HEK293T (cell line): ENCODE measurements around the gene TMEM200A.
A peak's percentile ranks its signal among the peaks of the same experiment; 100 is the strongest.

Source experiments
- CTCF ChIA-PET: fragments of 350-600 bp; formaldehyde crosslinking; extraction: SDS; loops from one replicate; lab custom pipeline; 2021; ENCODE audit warnings: antibody characterized with exemption, inconsistent platforms; lab: Yijun Ruan, JAX
- POLR2A ChIA-PET: fragments of 350-600 bp; formaldehyde crosslinking; extraction: SDS; loops from one replicate; lab custom pipeline; 2020; ENCODE audit warnings: antibody characterized with exemption, inconsistent platforms; lab: Yijun Ruan, JAX
- DNase-seq: peaks from one replicate; pipeline ENCODE4 v3.0.0; 2012; ENCODE audit warnings: mixed read lengths; ENCODE audit errors: extremely low spot score
- ARNT ChIP-seq: fragments of 450-650 bp; IDR thresholded peaks from 2 replicates; pipeline ENCODE4 v1.6.1; 2017; ENCODE audit warnings: mild to moderate bottlenecking
- BHLHE40 ChIP-seq: fragments of 450-650 bp; IDR thresholded peaks from 2 replicates; pipeline ENCODE4 v1.6.1; 2016; ENCODE audit warnings: mild to moderate bottlenecking, moderate library complexity, borderline replicate concordance
- CTBP1 ChIP-seq: fragments of 450-650 bp; IDR thresholded peaks from 2 replicates; pipeline ENCODE4 v1.6.1; 2016; ENCODE audit warnings: borderline replicate concordance
- ELF4 ChIP-seq: fragments of 450-650 bp; IDR thresholded peaks from 2 replicates; pipeline ENCODE4 v1.6.1; 2017; ENCODE audit warnings: antibody characterized with exemption
- FOXA1 ChIP-seq: fragments of 450-650 bp; IDR thresholded peaks from 2 replicates; pipeline ENCODE4 v1.6.1; 2016; ENCODE audit warnings: mild to moderate bottlenecking
- FOXK2 ChIP-seq: fragments of 450-650 bp; IDR thresholded peaks from 2 replicates; pipeline ENCODE4 v1.6.1; 2016; ENCODE audit warnings: mild to moderate bottlenecking
- FOXM1 ChIP-seq: fragments of 450-650 bp; IDR thresholded peaks from 2 replicates; pipeline ENCODE4 v1.6.1; 2017; ENCODE audit warnings: mild to moderate bottlenecking, borderline replicate concordance
- HDGF ChIP-seq: fragments of 450-650 bp; IDR thresholded peaks from 2 replicates; pipeline ENCODE4 v1.6.1; 2017; ENCODE audit warnings: antibody characterized with exemption, borderline replicate concordance
- L3MBTL2 ChIP-seq: fragments of 450-650 bp; conservative IDR thresholded peaks from 2 replicates; pipeline ENCODE4 v1.6.1; 2016; ENCODE audit warnings: mild to moderate bottlenecking
- LEF1 ChIP-seq: fragments of 450-650 bp; IDR thresholded peaks from 2 replicates; pipeline ENCODE4 v1.6.1; 2017; ENCODE audit warnings: mild to moderate bottlenecking, borderline replicate concordance
- NFRKB ChIP-seq: fragments of 450-650 bp; IDR thresholded peaks from 2 replicates; pipeline ENCODE4 v1.6.1; 2016; ENCODE audit warnings: mild to moderate bottlenecking, moderate library complexity
- PKNOX1 ChIP-seq: fragments of 450-650 bp; IDR thresholded peaks from 2 replicates; pipeline ENCODE4 v1.6.1; 2016
- SP1 ChIP-seq: fragments of 450-650 bp; IDR thresholded peaks from 2 replicates; pipeline ENCODE4 v1.6.1; 2017
- SUZ12 ChIP-seq: fragments of 450-650 bp; IDR thresholded peaks from 2 replicates; pipeline ENCODE4 v1.6.1; 2016; ENCODE audit warnings: mild to moderate bottlenecking
- TARDBP ChIP-seq: fragments of 450-650 bp; IDR thresholded peaks from 2 replicates; pipeline ENCODE4 v1.6.1; 2016
- ZNF384 ChIP-seq: fragments of 450-650 bp; IDR thresholded peaks from 2 replicates; pipeline ENCODE4 v1.6.1; 2016

TMEM200A gene

DNA sequence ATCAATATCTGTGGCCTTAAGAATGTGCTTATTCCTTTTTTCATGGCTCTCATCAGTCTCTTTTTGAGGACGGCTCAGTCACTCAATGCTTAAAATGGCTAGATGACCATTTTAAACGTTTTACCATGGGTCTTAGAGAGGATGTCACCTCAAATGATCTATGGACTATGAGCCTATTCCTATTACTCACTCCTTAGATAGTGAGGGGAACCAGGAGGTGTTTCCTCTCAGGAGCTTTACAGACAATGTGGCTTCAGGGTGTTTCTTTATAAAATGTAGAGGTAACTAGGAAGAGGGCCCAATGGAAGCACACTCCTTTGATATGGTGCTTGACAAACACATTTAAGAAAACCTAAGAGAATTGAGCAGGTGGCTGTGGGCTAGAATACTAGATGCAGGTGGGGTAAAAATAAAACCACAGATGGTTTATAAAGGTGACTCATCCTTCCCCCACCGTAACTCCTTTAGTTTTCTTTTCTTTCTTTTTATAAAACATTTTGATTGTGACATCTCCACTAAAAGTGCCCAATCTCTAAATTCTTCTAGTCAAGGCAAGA is 1.5 kb upstream of the TMEM200A start:
- no peak for DNase-seq
- POLR2A ChIA-PET = no interaction called here
- CTCF ChIA-PET = no interaction called here
- TF ChIP-seq PKNOX1 = no peak
- TF ChIP-seq ELF4 = no peak
- no peak for TF ChIP-seq BHLHE40
- no peak for TF ChIP-seq ZNF384
- TF ChIP-seq FOXK2 = no peak
- TF ChIP-seq L3MBTL2 = no peak
- TF ChIP-seq SP1 = no peak
- no peak for TF ChIP-seq SUZ12
- no peak for TF ChIP-seq TARDBP
- TF ChIP-seq FOXM1 = no peak
- TF ChIP-seq ARNT = no peak
- no peak for TF ChIP-seq FOXA1

GRCh38 chr6:130366107-130367005 is 539 bp downstream of the TMEM200A start:
- ChIA-PET CTCF (interaction anchor here (0.5 to 1.0 kb wide), 6 partner anchors 45 to 612 kb away, joined by 3 to 6 read pairs (median 3); no protein-coding TSS in a partner anchor), POLR2A (no interaction called here)
- DNase-seq = peak; percentile 62
- TF ChIP-seq FOXK2 (no peak), PKNOX1 (no peak), TARDBP (no peak), CTBP1 (no peak), L3MBTL2 (no peak), ELF4 (no peak), ARNT (no peak), SP1 (no peak), FOXA1 (no peak), ZNF384 (no peak), HDGF (no peak), NFRKB (no peak), BHLHE40 (no peak), SUZ12 (no peak), FOXM1 (no peak), LEF1 (no peak)

- DNase-seq = no peak
- TF ChIP-seq TARDBP (no peak), LEF1 (no peak), HDGF (no peak), SP1 (no peak), FOXK2 (no peak)
- CTCF ChIA-PET = no interaction called here
- POLR2A ChIA-PET = no interaction called here
Observed at GRCh38 chr6:130367767-130368166, 1.9 kb downstream of the TMEM200A start.

DNA sequence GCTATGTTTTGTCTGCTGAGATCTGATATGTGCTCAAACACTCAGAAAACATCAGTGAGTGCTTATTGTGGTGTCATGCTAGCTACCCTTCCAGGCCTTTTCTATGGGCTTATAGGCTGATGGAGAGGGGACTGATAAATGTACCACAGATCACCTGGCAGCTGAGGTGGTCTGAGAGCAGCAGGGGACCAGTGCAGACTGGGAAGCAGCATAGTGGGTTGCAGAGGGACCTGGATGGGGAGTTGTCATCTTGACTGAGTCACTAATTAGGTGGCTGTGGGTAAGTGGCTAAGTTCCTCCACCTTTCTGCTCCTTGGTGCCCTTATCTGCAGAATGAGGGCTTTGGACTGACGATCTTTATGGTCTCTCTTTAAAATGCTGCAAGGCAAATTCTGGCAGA is 2.8 kb downstream of the TMEM200A start:
- TF ChIP-seq ARNT = no peak
- no peak for TF ChIP-seq CTBP1
- TF ChIP-seq BHLHE40 = no peak
- no peak for TF ChIP-seq L3MBTL2
- no peak for TF ChIP-seq LEF1
- no peak for TF ChIP-seq HDGF
- TF ChIP-seq ZNF384 = no peak
- no peak for TF ChIP-seq FOXM1
- TF ChIP-seq SUZ12 = no peak
- no peak for TF ChIP-seq FOXK2
- TF ChIP-seq NFRKB = no peak
- no peak for TF ChIP-seq PKNOX1
- no peak for TF ChIP-seq FOXA1
- TF ChIP-seq ELF4 = no peak
- no peak for TF ChIP-seq TARDBP
- no peak for TF ChIP-seq SP1
- POLR2A ChIA-PET = no interaction called here
- no peak for DNase-seq
- CTCF ChIA-PET = no interaction called here

DNA sequence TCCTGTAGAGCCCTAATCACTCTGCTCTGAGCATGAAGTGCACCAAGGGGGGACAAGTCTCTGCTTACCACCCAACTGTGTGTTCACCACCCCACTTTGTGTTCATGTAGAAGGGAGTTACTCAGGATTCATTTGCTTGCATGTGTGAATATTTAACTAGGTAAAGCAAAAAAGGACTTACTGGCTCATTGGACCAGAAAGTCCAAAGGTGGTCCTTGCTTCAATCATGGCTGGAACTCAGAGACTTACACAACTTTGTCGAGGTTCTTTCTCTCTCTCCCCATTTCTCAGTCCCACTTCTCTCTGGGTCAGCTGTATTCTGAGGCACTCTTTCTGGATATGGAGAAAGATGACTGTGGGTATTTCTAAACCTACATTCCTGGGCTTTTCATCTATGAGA is 4.0 kb downstream of the TMEM200A start:
- DNase-seq = no peak
- no peak for TF ChIP-seq L3MBTL2
- no peak for TF ChIP-seq BHLHE40
- no peak for TF ChIP-seq PKNOX1
- CTCF ChIA-PET = no interaction called here
- POLR2A ChIA-PET = no interaction called here

DNA sequence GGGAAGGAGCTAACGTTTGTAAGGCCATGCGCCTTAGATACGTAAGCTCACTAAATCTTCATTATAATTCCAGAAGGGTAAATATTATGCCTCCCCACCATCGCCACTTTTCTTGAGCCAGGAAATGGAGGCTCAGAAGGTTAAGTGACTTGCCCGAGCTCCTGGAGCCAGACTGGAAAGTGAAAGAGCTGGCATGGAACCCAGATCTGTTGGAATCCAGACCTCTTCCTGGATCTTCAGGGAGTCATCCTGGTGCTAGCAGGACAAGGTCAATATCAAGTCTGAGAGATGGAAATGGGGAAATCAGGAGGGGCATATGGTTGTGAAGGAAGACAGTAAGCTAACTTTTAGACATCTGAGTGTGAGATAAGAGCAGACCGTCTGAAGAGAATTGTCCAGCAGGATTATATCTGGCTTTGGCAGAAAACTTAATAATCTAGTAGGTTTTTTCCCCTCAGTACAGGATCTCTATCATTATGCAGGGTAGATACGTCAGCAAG is 6.2 kb downstream of the TMEM200A start:
- TF ChIP-seq TARDBP = no peak
- TF ChIP-seq SP1 = no peak
- TF ChIP-seq ARNT = no peak
- no peak for TF ChIP-seq ZNF384
- POLR2A ChIA-PET = no interaction called here
- DNase-seq = no peak
- CTCF ChIA-PET = no interaction called here
